SK-N-SH treated with all-trans-retinoic acid at 6 μM for 48 hours (cell line): ENCODE data around the gene CEACAM5.

Source experiments
- ARNTL ChIP-seq: fragments of 450-650 bp; formaldehyde crosslinking; IDR thresholded peaks from 2 replicates; pipeline ENCODE4 v1.5.0; 2020; ENCODE audit warnings: low read depth, mild to moderate bottlenecking, moderate library complexity, borderline replicate concordance
- CREB5 ChIP-seq: fragments of 250-450 bp; sonication (Bioruptor Pico); IDR thresholded peaks from 2 replicates; pipeline ENCODE4 v1.5.1; 2020; ENCODE audit warnings: low read depth, mild to moderate bottlenecking, moderate library complexity
- PATZ1 ChIP-seq: fragments of 250-450 bp; sonication (Bioruptor Pico); IDR thresholded peaks from 2 replicates; pipeline ENCODE4 v1.8.0; 2020; ENCODE audit warnings: mild to moderate bottlenecking, moderate library complexity, borderline replicate concordance
- ZFP3 ChIP-seq: fragments of 250-450 bp; sonication (Bioruptor Pico); IDR thresholded peaks from 2 replicates; pipeline ENCODE4 v1.5.0; 2020; ENCODE audit warnings: mild to moderate bottlenecking, moderate library complexity

- TF ChIP-seq ARNTL (CRISPR knock-in tag) = no peak
- no peak for TF ChIP-seq PATZ1
- no peak for TF ChIP-seq CREB5
- no peak for TF ChIP-seq ZFP3 (CRISPR knock-in tag)
Measured at GRCh38 chr19:41740415-41741243, 32.2 kb downstream of the CEACAM5 start.
